ENCODE measurements around the gene ERBB2.
"Not testable (repeated sequence)": the region's sequence is repeated elsewhere in the genome, so short reads cannot be mapped to it uniquely, and the experiment has no call there.

The ERBB2 gene

DNA sequence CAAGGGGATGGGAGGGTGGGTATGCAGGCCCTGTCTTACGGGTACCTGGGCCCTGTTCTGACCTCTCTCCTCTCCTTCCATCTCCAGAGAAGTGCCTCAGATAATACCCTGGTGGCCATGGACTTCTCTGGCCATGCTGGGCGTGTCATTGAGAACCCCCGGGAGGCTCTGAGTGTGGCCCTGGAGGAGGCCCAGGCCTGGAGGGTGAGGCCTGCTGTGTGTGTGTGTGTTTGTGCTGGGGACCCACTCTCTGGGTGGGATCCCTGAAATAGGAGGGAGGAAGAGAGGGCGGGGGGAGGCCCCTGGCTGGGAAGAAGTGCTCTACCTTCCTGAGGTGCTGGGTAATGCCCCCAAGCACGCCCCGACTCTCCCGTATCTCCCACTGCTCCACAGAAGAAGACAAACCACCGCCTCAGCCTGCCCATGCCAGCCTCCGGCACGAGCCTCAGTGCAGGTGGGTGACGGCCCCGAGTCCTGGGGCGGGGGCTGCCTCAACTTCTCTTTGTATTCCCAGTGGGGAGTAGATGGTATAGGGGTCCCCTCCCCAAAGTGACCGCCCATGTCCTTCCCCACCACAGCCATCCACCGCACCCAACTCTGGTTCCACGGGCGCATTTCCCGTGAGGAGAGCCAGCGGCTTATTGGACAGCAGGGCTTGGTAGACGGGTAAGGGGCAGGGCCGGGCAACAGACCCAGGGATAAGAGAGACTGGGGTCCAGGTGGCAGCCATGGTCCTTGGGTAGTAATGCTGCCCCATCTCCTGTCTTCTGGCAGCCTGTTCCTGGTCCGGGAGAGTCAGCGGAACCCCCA is 45.7 kb downstream of the ERBB2 start:
- DNase-seq (ENCODE audit: low spot score): no peak

DNA sequence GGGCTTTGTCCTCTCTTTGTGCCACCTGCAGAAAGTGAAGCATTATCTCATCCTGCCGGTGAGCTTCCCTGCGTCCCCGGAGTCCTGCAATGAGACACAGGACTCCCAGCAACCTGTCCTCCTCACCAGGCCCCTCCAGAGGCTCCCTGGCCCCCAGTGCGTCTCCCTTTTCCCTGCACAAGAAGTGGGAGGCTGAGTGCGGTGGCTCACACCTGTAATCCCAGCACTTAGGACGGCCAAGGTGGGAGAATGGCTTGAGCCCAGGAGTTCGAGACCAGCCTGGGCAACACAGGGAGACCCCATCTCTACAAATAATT is 46.2 kb downstream of the ERBB2 start:
- DNase-seq (ENCODE audit: low spot score): no peak

DNA sequence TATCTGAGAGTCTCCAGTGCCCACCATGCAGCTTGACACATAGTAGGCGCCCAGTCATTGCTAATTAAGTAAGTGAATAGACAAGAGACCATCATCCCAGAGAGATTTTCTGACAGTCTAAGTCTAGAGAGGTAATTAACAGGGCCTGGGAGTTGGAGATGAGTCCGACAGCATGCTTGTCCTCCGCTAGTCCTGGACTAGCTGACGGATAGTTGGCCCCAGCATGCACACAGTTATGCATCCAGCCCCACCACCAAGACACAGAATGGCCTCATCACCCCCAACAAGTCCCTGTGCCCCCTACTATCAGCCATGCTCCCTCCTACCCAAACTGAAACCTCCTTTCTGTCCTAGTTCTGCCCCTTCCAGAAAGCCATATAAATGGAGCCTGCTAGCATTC is 47.9 kb downstream of the ERBB2 start:
- no peak for DNase-seq (ENCODE audit: low spot score)

DNA sequence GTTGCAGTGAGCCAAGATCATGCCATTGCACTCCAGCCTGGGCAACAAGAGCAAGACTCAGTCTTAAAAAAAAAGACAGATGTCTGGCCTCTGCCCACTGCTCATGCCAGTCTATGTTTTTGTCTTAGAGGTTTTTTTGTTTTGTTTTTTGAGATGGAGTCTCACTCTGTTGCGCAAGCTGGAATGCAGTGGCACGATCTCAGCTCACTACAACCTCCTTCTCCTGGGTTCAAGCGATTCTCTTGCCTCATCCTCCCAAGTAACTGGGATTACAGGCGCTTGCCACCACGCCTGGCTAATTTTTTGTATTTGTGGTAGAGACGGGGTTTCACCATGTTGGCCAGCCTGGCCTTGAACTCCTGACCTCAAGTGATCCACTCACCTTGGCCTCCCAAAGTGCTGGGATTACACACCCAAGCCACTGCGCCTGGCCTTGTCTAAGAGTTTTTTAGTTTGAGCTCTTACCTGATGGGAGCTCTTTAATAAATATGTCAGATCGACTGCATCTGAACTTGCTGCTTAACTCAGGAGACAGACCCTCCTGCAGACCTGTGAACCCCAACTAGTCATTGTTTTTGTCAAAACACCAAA is 48.7 kb downstream of the ERBB2 start:
- DNase-seq (ENCODE audit: low spot score): not testable (repeated sequence)

DNA sequence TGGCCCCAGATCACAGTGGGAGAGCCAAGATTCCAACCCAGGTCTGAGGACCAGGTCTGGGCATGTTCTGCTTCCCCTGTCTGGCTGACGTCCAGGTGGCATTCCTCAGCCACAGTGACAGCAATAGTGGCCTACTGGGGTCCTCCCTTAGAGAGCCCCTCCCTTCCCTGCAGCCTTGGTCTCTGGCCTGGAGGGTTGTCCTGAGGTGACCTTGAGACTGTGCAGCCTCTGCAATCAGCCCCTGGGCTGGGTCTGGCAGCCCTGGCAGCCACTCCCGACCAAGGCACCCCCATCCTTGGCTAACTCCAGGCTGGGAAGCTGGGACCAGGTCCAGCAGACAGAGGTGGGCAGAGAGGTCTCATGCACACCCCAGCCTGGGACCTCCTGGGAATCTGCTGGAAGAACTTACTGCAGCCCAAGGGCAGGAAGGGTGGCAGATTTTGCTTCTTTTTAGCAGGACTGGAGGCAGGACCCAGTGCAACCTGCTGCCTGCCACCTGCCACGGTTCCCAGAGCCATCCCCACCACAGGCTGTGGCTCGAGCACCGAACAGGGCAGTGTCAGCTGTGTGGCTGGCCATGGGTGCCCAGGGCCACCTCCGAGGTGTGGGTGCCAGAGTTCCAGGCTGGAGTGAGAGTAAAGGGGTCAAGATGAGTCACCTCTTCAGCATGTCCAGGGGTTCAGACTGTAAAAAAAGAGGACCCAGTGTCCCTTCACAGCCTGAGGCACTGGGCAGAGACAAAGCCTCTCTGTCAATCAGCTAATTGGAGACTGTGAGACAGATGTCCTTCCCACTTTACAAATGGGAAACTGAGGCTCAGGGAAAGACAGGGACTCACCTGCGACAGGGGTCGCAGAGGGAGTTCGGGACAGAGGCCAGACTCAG is 50.5 kb downstream of the ERBB2 start:
- DNase-seq (ENCODE audit: low spot score): no peak

DNA sequence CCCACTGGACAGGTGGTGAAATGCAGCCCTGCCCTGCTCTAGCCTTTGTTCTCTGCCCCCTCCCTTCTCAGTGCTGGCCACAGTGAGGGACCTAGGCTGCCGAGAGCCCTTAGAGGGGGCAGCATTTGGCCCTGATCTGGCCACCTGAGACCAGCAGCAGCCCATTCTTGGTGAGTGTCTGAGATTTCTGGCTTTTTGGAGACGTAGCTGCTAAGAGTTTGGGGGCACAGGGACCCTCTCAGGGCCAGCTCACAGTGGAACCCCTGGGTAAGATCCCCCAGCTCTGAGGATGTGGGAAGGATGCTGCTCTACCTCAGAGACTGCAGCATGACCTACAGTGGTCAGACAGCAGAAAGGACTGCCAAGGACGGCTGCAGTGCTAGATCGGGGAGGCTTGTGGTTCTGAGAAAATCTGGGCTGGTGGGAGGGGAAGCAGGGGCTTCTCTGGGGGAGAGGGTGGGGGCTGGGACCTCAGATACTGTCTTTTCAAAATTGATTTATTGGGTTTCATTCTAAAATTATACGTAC is 51.2 kb downstream of the ERBB2 start:
- no peak for DNase-seq (ENCODE audit: low spot score)

DNA sequence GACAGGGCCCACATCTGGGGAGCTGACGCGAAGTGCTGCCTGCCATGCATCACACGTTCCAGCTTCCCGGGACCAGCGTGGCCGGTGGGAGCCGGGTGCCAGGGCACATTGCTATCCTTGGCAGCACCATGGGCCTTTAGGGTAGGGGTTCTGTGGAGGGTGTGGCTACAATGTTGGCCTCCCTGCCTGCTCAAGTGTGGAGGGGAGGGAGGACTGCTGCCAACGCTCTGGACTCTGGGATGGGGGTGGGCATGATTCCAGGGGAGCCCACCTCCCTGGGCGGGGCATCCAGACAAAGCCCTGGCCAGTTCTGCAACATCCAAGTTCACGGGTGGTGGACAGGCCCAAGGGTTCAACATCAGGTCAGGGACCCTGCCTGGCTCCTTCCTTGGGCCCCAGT is 51.8 kb downstream of the ERBB2 start:
- DNase-seq (ENCODE audit: low spot score): no peak

DNA sequence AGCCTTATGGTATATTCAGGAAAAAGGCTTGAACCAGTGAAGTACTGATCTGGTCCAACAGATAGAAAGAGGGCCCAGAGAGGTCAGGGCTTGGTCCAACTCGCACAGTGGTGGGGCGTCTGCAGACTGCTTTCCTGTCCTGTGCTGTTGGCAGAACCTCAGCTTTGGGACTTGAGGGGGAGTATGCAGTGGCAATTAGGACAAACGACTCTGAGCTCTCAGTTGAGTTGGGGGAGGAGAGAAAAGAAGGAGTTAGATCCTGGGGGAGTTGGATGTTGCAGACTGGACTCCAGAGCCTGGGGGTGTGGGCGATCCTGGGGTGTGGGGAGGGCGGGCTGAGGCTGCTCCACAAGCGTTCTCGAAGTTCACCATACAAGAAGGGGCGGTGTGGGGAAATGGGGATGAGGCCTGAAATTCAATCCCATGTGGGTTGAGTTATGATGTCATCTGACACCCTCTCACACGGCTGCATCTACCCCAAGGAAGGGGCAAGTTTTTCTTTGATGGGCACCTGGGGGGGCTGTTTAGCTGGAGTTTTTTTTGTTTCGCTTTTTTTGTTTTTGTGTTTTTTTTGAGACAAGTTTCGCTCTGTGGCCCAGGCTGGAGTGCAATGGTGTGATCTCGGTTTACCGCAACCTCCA is 52.5 kb downstream of the ERBB2 start:
- no peak for DNase-seq (ENCODE audit: low spot score)

DNA sequence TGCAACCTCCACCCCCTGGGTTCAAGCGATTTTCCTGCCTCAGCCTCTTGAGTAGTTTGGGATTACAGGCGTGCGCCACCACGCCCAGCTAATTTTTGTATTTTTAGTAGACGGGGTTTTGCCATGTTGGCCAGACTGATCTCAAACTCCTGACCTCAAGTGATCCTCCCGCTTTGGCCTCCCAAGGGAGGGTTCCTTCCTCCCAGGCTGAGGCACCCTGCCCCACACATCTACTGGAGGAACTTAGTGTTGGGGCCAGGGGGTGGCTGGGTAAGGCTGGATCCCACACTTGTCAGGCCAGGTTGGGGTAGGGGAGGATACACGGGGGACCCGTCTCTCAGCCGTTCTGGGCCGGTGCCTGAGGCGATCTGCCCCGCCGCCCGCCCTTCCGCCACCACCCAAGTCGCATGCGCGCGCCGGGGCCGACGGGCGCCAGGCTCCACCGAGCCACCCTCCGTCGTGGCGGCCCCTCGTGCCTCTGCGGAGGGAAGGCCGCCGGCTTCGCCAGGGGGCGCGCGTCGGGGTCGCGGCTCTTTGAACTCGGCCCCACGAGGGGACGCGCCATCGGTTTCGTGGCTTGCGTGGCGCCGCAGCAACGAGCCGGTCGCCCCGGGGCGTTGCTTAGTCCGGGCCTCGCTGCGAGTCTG is 53.8 kb downstream of the ERBB2 start:
- peak; percentile 33 for DNase-seq (ENCODE audit: low spot score)

DNA sequence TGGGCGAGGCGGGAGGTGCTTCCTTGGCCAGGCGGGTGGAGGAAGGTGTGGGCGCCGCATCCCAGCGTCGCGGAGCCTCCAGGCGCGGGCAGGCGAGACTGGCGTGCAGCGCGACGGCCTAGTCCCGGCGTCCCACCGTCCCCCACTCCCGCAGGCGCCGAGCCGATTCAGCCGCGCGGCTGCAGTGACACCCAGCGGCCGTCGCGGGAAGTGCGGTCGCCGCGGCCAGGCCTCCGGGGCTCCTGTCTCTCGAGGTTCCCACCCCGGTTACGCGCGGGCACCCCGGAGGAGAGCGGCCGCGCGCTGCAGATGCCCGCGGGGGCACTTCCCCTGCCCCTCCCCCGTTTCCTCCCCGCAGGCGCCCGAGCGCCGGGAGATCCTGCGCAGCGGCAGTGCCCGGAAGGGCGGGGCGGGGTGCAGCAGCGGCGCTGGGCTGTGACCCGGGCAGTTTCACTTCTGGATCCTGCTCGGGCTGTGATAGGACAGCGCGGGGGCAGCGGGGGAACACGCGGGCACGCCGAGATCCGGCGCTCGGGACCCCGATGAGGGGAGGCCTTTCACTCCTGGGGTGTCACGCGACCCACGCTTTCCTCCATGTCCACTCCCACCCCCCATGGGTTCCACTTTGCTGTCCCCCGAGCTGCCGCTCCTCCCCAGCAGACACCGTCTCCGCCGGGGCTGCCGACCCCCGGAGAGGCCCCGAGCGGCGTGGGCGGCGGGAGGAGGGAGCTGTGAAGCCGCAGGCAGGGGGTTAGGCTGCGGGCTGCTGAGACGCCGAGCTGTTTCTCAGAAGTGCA is 54.5 kb downstream of the ERBB2 start:
- DNase-seq (ENCODE audit: low spot score): peak; percentile 88

DNA sequence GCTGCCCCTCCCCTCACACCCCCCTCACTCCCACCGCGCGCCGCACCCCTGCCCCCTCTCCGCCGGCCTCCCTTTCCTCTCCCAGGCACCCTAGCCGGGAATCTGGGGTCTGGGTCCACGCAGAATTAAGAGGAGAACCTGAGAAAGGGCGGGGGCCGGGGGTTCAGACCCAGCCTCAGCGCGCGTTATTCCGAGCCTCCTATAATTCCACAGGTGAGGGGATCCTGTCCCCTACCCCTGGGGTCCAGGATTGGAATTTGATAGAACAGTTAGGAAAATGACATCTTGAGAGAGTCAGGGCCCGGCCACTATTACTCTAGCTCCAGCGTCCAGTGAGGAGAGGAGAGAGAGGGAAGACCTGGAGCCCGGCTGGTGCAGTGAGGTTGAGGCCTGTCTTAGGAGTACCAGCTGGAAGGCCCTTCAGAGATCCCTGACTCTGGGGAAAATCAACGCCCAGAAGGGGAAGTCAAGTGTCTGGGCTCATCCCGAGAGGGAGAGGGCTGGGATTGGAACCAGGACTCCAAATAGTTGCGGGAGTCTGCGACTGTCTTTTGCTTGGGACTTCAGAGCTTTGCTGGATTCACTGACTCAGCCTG is 55.2 kb downstream of the ERBB2 start:
- no peak for DNase-seq (ENCODE audit: low spot score)

DNA sequence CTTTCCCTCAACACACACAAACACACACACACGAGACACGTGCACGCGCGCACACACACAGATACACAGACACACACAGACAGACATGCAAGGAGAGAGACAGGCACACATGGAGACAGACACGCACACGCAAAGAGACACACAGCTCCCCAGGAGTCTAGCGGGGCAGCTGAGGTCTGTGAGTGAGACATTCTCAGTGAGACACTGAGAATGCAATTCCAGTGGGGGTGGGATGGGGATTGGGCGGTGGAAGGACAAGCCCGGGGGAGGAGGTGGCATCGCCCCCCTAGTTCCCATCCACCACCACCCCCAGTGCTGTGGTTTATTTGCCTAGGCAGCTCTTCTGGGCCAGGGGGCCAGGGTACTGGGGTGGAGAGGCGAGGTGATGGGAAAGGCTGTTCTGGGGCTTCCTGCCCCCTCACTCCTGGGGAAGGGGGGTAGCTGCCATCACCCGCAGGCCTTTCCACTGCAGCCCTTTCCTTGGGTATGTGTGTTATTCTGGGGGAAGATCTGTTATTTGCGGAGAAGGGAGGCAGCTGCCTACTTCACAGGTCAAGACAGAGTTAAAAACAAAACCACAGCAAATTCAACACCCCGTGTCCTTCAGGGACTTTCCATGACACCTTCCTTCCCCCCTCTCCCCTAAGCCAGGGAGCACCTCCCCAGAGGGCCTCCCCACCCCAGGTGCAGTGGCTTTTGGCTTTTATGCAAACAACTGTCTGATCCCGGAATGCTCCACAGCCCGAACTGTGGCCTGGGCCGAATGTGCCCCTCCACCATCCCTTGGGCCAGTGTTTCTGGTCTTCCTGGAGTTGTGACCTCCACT is 55.9 kb downstream of the ERBB2 start:
- no peak for DNase-seq (ENCODE audit: low spot score)

DNA sequence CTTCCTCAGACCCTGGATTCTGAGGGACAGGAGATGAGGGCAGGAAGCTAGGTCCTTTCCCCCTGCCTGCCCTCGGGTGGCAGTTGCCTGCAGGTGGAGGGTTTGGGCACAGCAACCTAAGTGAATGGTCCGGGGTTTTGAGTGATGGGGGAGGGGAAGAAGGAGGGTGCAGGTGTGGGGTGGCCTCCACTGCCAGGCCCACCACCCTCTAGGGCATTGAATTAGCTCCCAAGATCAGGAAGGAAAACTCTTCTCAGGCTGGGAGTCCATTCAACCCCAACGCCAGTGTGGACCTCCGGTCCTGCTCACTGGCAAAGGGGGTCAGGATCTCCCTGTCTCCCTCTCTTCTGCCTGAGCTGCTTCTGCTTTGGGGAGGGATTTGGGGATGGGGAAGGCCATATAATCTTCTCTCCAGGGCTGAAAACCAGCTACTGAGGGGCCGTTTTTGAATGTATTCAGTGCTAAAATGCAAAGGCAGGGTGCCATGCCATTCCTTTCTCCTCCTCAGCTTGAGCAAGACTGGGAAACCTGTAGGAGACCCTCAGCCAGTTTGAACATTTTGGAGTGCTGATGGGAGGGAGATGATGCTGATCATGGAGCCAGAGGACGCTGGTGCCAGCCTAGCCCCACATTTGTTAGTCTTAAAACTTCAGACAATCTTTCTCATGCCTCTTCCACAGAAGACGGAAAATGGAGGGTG is 56.7 kb downstream of the ERBB2 start:
- no peak for DNase-seq (ENCODE audit: low spot score)

DNA sequence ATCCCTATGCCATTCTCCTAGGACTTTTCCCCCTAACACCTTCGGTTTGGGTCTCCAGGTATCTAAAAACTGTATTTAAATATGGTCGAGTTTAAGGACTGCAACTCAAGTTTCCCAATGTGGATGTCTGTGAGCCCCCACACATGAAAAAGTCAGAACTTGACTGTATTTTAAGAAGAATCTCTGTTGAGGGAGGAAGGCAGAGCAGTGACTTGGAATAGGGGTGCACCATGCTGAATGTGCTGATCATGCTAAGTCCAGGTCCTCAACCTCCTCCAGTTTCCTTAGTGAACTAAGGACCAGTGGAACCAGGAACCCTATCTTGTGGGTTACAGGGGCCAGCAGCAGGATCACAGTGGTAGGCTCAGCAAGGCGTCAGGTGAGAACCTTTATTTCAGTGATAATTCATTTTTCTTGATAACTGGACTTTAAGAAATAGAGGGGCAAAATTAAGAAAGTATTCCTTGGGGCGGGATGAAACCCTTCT is 57.4 kb downstream of the ERBB2 start:
- DNase-seq (ENCODE audit: low spot score): no peak

DNA sequence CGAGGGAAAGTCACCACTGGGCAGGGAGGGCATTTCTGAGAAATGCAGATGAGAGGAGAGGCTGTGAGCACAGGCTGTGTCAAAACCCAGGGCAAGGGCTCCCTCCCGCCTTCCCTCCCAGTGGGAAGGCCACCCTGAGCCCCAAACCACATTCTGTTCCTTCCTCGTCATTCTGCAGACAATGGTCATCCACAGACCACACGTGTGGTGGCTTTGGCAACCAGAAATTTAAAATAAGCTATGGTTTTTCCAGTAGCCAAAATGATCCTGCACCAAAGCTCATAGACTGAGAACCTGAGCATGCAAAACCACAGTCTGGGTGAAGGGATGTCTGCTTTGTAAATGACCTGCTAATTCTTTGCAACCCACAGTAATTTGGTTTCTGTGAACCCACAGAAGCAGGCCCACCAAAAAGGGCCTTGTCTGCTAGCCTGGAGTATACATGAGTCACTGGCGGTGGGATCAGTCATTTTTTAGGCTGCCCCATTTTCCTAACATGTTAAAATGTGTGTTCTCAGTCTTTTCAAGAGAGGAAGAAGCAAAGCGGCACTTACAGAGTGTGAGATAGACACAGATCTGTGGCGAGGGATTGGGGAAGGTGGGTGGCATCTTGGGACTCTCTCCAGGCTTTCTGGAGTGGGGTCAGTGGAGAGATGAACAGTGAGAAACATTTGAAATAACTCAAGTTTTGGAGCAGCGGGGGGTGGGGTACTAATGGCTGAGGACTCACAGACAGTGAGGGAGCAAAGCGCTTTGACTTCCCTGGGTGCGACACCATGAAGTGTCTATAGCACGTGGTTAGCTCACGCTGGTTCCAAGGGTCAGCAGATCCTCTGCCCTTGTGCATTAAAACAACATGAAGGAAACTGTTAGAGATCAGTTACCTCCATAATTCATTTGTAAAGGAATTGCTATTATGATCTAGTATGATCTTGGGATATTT is 58.3 kb downstream of the ERBB2 start:
- DNase-seq (ENCODE audit: low spot score): no peak

DNA sequence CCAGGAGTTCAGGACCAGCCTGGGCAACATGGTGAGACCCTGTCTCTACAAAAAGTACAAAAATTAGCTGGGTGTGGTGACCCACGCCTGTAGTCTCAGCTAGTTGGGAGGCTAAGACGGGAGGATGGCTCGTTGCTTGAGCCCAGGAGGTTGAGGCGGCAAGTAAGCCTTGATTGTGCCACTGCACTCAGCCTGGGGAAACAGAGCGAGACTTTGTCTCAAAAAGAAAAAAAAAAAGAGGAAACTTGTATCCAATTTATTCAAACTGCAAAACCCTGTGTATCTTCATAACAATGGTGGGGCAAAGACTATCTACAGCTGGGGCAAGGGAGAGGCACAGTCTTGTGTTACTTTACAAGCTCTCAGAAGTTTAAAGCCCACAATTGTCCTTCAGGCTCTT is 59.3 kb downstream of the ERBB2 start:
- no peak for DNase-seq (ENCODE audit: low spot score)

DNA sequence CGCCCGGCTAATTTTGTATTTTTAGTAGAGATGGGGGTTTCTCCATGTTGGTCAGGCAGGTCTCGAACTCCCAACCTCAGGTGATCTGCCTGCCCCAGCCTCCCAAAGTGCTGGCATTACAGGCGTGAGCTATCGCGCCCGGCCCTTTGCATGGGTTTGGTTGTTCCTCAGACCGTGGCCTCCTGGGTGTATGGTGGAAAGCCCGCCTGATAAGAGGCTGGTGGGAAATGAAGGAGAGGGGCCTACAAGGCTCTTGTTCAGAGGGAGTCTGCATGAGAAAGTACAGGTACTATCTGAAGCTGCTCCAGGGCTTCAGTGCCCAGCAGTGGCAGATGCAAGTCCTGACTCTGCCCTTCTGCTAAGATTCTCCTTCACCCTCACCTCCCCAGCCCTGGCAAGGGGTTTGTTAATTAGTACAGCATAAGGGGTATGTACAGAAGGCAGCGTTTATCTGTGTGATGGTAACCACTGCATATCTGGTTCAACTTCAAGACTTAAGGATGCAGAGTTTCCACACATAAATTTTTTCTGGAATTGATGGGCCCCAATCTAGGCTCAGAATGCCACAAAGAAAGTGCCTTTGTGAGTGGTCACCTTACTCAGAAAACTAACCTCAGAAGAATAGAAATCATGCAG is 62.1 kb downstream of the ERBB2 start:
- no peak for DNase-seq (ENCODE audit: low spot score)
